Activated T-cell treated with anti-CD3 and anti-CD28 coated beads, Interleukin-2, amount 50 U/mL, for 1 hour (primary cell): ENCODE results near the gene ZMIZ1.

Source experiments
- DNase-seq: peaks from one replicate; pipeline ENCODE4 v3.0.0-alpha.2; 2020

Gene ZMIZ1

GRCh38 chr10:79142064-79142491 is 73.3 kb downstream of the ZMIZ1 start:
- no peak for DNase-seq

GRCh38 chr10:79142522-79143309 is 74.0 kb downstream of the ZMIZ1 start:
- DNase-seq, result no peak

- no peak for DNase-seq
Measured at GRCh38 chr10:79143879-79144278, 75.1 kb downstream of the ZMIZ1 start.

GRCh38 chr10:79144351-79145173 is 75.8 kb downstream of the ZMIZ1 start:
- no peak for DNase-seq

GRCh38 chr10:79145174-79145483 is 76.4 kb downstream of the ZMIZ1 start:
- DNase-seq, result no peak

- no peak for DNase-seq
Measured at GRCh38 chr10:79145517-79146470, 77.0 kb downstream of the ZMIZ1 start.

GRCh38 chr10:79146611-79147130 is 77.9 kb downstream of the ZMIZ1 start:
- DNase-seq, result no peak

- no peak for DNase-seq
Measured at GRCh38 chr10:79147306-79147705, 78.5 kb downstream of the ZMIZ1 start.

- DNase-seq, result no peak
Measured at GRCh38 chr10:79147796-79148451, 79.2 kb downstream of the ZMIZ1 start.

- no peak for DNase-seq
Measured at GRCh38 chr10:79148452-79149344, 79.9 kb downstream of the ZMIZ1 start.

- no peak for DNase-seq
Measured at GRCh38 chr10:79149345-79149661, 80.5 kb downstream of the ZMIZ1 start.

GRCh38 chr10:79149662-79150443 is 81.1 kb downstream of the ZMIZ1 start:
- DNase-seq, result peak; percentile 28

- no peak for DNase-seq
Measured at GRCh38 chr10:79150444-79150754, 81.6 kb downstream of the ZMIZ1 start.

- DNase-seq, result no peak
Measured at GRCh38 chr10:79152423-79152817, 83.7 kb downstream of the ZMIZ1 start.

- no peak for DNase-seq
Measured at GRCh38 chr10:79153745-79154144, 85.0 kb downstream of the ZMIZ1 start.

GRCh38 chr10:79155301-79156081 is 86.7 kb downstream of the ZMIZ1 start:
- DNase-seq, result no peak

- DNase-seq, result no peak
Measured at GRCh38 chr10:79156334-79157274, 87.8 kb downstream of the ZMIZ1 start.

GRCh38 chr10:79158004-79158340 is 89.2 kb downstream of the ZMIZ1 start:
- no peak for DNase-seq
